WTC11 (cell line): ENCODE data around the gene LRRC7.

ENCODE experiments used
- CREB1 ChIP-seq: sonication (generic); formaldehyde crosslinking; IDR thresholded peaks from 2 replicates; pipeline ENCODE4 v1.8.0; 2023; ENCODE audit warnings: mild to moderate bottlenecking, missing genetic modification reagents
- FOXK1 ChIP-seq: sonication (generic); formaldehyde crosslinking; IDR thresholded peaks from 2 replicates; pipeline ENCODE4 v1.8.0; 2022; ENCODE audit warnings: mild to moderate bottlenecking, moderate library complexity, missing genetic modification reagents
- IRF2 ChIP-seq: sonication (generic); formaldehyde crosslinking; IDR thresholded peaks from 2 replicates; pipeline ENCODE4 v1.8.0; 2022; ENCODE audit warnings: low read depth, missing genetic modification reagents, borderline replicate concordance
- TF ChIP-seq, protein P1 (sequence below): fragments of 200-600 bp; IDR thresholded peaks from 2 replicates; pipeline ENCODE4 v1.8.0; 2022; ENCODE audit warnings: antibody characterized with exemption

DNA sequence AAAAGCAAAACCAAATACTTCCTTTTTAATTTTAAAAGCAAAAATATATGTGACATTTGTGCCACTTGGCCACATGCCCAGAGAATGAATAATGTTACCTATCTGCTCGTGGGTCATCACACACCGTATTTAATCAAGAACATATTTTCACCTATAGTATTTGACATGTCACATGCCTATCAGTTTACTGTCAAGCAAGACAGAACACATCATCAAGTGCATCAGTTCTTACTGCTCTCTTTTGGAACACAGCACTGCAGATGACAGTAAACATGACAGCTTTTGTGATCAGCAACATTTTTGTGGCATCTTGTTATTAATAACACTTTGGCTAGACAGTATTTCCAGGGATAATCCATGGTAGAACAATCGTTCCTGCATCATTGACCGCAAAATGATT lies 134.4 kb downstream of the LRRC7 start:
- TF ChIP-seq, protein P1, sequence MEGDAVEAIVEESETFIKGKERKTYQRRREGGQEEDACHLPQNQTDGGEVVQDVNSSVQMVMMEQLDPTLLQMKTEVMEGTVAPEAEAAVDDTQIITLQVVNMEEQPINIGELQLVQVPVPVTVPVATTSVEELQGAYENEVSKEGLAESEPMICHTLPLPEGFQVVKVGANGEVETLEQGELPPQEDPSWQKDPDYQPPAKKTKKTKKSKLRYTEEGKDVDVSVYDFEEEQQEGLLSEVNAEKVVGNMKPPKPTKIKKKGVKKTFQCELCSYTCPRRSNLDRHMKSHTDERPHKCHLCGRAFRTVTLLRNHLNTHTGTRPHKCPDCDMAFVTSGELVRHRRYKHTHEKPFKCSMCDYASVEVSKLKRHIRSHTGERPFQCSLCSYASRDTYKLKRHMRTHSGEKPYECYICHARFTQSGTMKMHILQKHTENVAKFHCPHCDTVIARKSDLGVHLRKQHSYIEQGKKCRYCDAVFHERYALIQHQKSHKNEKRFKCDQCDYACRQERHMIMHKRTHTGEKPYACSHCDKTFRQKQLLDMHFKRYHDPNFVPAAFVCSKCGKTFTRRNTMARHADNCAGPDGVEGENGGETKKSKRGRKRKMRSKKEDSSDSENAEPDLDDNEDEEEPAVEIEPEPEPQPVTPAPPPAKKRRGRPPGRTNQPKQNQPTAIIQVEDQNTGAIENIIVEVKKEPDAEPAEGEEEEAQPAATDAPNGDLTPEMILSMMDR = no peak
- TF ChIP-seq IRF2 (CRISPR knock-in tag) = no peak
- TF ChIP-seq CREB1 (CRISPR knock-in tag) = no peak
- no peak for TF ChIP-seq FOXK1 (CRISPR knock-in tag)
